ENCODE measurements around the gene TAP2. TPM values are rescaled to one million over a fixed set of nuclear protein-coding genes. Genes with fewer than 3 reads are reported as not detected.
A peak's percentile ranks its signal among the peaks of the same experiment; 100 is the strongest.

TAP2 gene
- total and polyA plus RNA-seq, 2 donors (not counting 1 experiment from before 2014, with no cell fraction given) = 66.1 to 126 TPM

DNA sequence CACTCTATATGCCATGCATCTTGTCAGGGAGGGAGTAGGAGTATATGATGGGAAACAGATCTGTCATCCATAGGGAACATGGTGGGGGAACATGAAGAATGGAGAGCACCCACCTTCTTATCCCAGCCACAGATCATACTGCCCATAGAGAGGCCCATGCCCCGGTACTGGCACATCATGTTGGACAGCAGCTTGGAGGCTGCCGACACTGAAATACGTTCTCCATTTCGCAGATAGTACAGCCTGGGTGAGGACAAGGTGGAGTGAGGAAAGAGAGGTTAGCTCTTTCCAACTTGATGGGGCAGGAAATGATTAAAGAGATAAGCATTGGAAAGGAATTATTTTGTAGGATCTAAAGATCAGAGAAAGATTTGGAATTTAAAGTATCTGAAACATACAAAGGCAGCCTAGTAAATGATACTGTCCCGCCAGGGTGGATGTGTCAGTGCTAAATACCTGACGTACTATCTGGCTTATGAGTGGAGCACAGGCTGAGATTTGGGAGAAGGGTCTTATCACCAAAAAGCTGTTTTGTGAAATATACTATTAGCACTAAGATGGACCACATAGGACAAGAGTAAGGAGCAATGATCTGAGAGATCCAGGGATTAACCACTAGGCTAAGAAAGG, 3.6 kb upstream of the TAP2 start:
- WGBS (ENCODE audit: insufficient coverage) = 96% methylated on average over 5 of the region's 6 CpGs
- Histone ChIP-seq H3K79me2 (ENCODE audit: control insufficient read depth, insufficient read depth, low read length) (peaks cover 83% of the 10 kb centered on the region), H3K9ac (ENCODE audit: low read length) (peak overlapping the region; percentile 96), H3K4me1 (ENCODE audit: control insufficient read depth in 2 of 2, insufficient read depth in 2 of 2, low read length in 2 of 2) (peaks cover 67 to 76% of the 10 kb centered on the region in 2 donors), H4K20me1 (ENCODE audit: control insufficient read depth, insufficient read depth, low read length, poor library complexity, severe bottlenecking) (peaks cover 10% of the 10 kb centered on the region), H3K4me3 (ENCODE audit: control extremely low read depth in 1 of 5, extremely low read depth in 1 of 5, insufficient read depth in 1 of 5, low read depth in 2 of 5, low read length in 4 of 5) (peak overlapping the region in 4 of 5 experiments; percentile 88 to 100 (median 94)), H3K27ac (ENCODE audit: low read length in 2 of 2) (peak overlapping the region; percentile 96 to 97), H3K27me3 (replicated peaks in 1 of 4; ENCODE audit: control extremely low read depth in 1 of 4, control insufficient read depth in 3 of 4, insufficient read depth in 4 of 4, low read length in 3 of 4) (no peaks in the 10 kb centered on the region), H3K9me3 (ENCODE audit: control extremely low read depth in 1 of 3, control insufficient read depth in 2 of 3, insufficient read depth in 1 of 3, low read length in 2 of 3) (no peaks in the 10 kb centered on the region), H3K4me2 (replicated peaks; ENCODE audit: low read depth, low read length, poor library complexity, severe bottlenecking) (peak overlapping the region; percentile 73), H3K36me3 (replicated peaks in 1 of 2; ENCODE audit: control extremely low read depth in 1 of 2, control insufficient read depth in 1 of 2, extremely low read depth in 1 of 2, insufficient read depth in 2 of 2, low read length in 1 of 2) (peaks cover 5 to 47% of the 10 kb centered on the region in 2 experiments), H2AFZ (ENCODE audit: insufficient read depth, low read depth, low read length, poor library complexity, severe bottlenecking) (no peak overlapping the region)
- Mint-ChIP-seq H3K27ac (peak overlapping the region; percentile 99), H3K4me3 (peak overlapping the region; percentile 95), H3K9me3 (ENCODE audit: insufficient read depth) (no peaks in the 10 kb centered on the region), H3K27me3 (no peaks in the 10 kb centered on the region), H3K4me1 (peaks cover 80% of the 10 kb centered on the region)
- CTCF ChIA-PET = interaction anchor here (0.7 to 11.0 kb wide), 9 partner anchors 14 to 143 kb away, joined by 3 to 359 read pairs (median 4); partner anchors contain the start of genes PSMB9 and TAP1
- POLR2A ChIA-PET = interaction anchor here (0.5 to 9.7 kb wide), 6 partner anchors 14 to 1249 kb away, joined by 3 to 282 read pairs (median 4); partner anchors contain the start of genes HLA-DMA, PSMB9 and TAP1
- DNase-seq = no peak
- TF ChIP-seq EZH2 (IDR thresholded peaks at IDR 0.05; ENCODE audit: borderline replicate concordance, insufficient read depth, low read depth, low read length, poor library complexity, severe bottlenecking) (no peak), CTCF (IDR thresholded peaks at IDR 0.05) (no peak)
- intact Hi-C loops (cut with micrococcal nuclease) = loop anchor here (5.0 kb wide), 1 partner anchor 175 kb away; the partner anchor contains the start of gene HLA-DQB1
- no peak for ATAC-seq (ENCODE audit: low read depth)
